GM12878 (cell line): ENCODE data around the gene PSMD14. TPM values are rescaled to one million over a fixed set of nuclear protein-coding genes. Genes with fewer than 3 reads are reported as not detected.
"Not testable (repeated sequence)": the region's sequence is repeated elsewhere in the genome, so short reads cannot be mapped to it uniquely, and the experiment has no call there.

Source experiments
- ATAC-seq: fragments of 200-7000 bp; cut with Tn5 transposase; 3 replicates; pipeline ENCODE4 v1.9.1; 2020; ENCODE audit warnings: mild to moderate bottlenecking, moderate library complexity
- BruUV-seq: library from RNA; stranded (reverse); fragments of 400-500 nt; replicated peaks from 2 replicates; lab custom pipeline; 2021; lab: Mats Ljungman, UMichigan
- CTCF ChIA-PET: fragments of 300-600 bp; sonication (Branson Sonifier 250); formaldehyde crosslinking; extraction: SDS; loops from one replicate; lab custom pipeline; 2021; ENCODE audit warnings: inconsistent platforms; lab: Yijun Ruan, JAX
- POLR2A ChIA-PET: fragments of 350-600 bp; formaldehyde crosslinking; extraction: SDS; loops from one replicate; lab custom pipeline; 2021; ENCODE audit warnings: inconsistent platforms; lab: Charles Lee
- RAD21 ChIA-PET: fragments of 300-600 bp; sonication (Branson Sonifier 250); formaldehyde crosslinking; loops from one replicate; lab custom pipeline; 2023; ENCODE audit warnings: antibody characterized with exemption; ENCODE audit not compliant: unreplicated experiment; lab: Charles Lee
- SMC1A ChIA-PET: fragments of 300-600 bp; sonication (Branson Sonifier 250); formaldehyde crosslinking; loops from one replicate; lab custom pipeline; 2023; ENCODE audit not compliant: unreplicated experiment, uncharacterized antibody; lab: Charles Lee
- DNase-seq: peaks from one replicate; pipeline ENCODE4 v3.0.0-alpha.2; 2011; ENCODE audit warnings: low read depth, low spot score
- FAIRE-seq: peaks from 3 replicates; lab custom pipeline; 2011; peaks lifted over from hg19 to GRCh38; lab: Jason Lieb, UNC
- H2AFZ ChIP-seq: 2 replicates; pipeline ENCODE4 v1.6.0; 2011; ENCODE audit warnings: low read depth, low read length, control low read depth; ENCODE audit not compliant: control insufficient read depth
- H3K27ac ChIP-seq: 2 replicates; pipeline ENCODE4 v1.5.1; 2011; ENCODE audit warnings: control low read depth; ENCODE audit not compliant: control insufficient read depth, insufficient read depth
- H3K27me3 ChIP-seq, 2 experiments: replicated peaks in 1 of 2; 2 replicates each; pipeline versions ENCODE4 v1.6.0 to v1.6.1; 2011; ENCODE audit warnings: low read length in 1 of 2; ENCODE audit not compliant: control insufficient read depth in 2 of 2, insufficient read depth in 2 of 2
- H3K36me3 ChIP-seq, 2 experiments: 2 replicates each; pipeline ENCODE4 v1.5.1; 2011; ENCODE audit warnings: low read length in 1 of 2; ENCODE audit not compliant: control insufficient read depth in 2 of 2, insufficient read depth in 2 of 2
- H3K4me1 ChIP-seq: 2 replicates; pipeline ENCODE4 v1.6.1; 2011; ENCODE audit warnings: mild to moderate bottlenecking, low read length, moderate library complexity, mixed read lengths; ENCODE audit not compliant: control insufficient read depth, insufficient read depth
- H3K4me2 ChIP-seq: 2 replicates; pipeline ENCODE4 v1.6.0; 2011; ENCODE audit warnings: control low read depth; ENCODE audit not compliant: control insufficient read depth, insufficient read depth
- H3K4me3 ChIP-seq: fragments of 200-600 bp; sonication (generic); 2 replicates; pipeline ENCODE4 v1.5.1; 2016
- H3K79me2 ChIP-seq: 2 replicates; pipeline ENCODE4 v1.6.0; 2011; ENCODE audit warnings: low read length; ENCODE audit not compliant: control insufficient read depth, insufficient read depth
- H3K9ac ChIP-seq: 2 replicates; pipeline ENCODE4 v1.8.0; 2011; ENCODE audit warnings: low read length, control low read depth, mixed read lengths; ENCODE audit not compliant: control insufficient read depth, insufficient read depth
- H3K9me3 ChIP-seq: replicated peaks from 3 replicates; pipeline ENCODE4 v1.5.1; 2011; ENCODE audit warnings: mild to moderate bottlenecking, low read length; ENCODE audit not compliant: control insufficient read depth, insufficient read depth
- H4K20me1 ChIP-seq: 2 replicates; pipeline ENCODE4 v1.6.0; 2011; ENCODE audit not compliant: control insufficient read depth, insufficient read depth
- WGBS: methylation state at CpG from one replicate; pipeline ENCODE4 v1.1.6; 2016; ENCODE audit warnings: low lambda C conversion rate; ENCODE audit not compliant: insufficient replicate concordance, insufficient coverage; ENCODE audit errors: missing lambda C conversion rate; 5-methylcytosine and 5-hydroxymethylcytosine counted together
- in situ Hi-C: fragments of 300-500 bp; cut with MboI; formaldehyde crosslinking; loops from 9 replicates; pipeline ENCODE4 v1.14.3; 2018; ENCODE audit warnings: mixed read lengths
- intact Hi-C: fragments of 100-400 bp; cut with micrococcal nuclease; formaldehyde crosslinking; loops from one replicate; pipeline ENCODE4 v1.14.2; 2022; ENCODE audit not compliant: unreplicated experiment
- polyA plus RNA-seq, 11 experiments: library from polyadenylated mRNA; depleted of rRNA in 4 of 11; unstranded in 6 of 11; stranded (reverse) in 5 of 11; fragments of >200 nt; fragmentation: Nextera tagmentation in 4 of 11; fragmentation: Illumina TruSeq in 1 of 11; extraction: Ambion mirVana in 4 of 11; extraction: Trizol in 1 of 11; gene quantifications; 1 replicate in 1 of 11; 2 replicates in 10 of 11; pipeline versions ENCODE4 v1.2.1 to v1.2.3, GENCODE V29; 2011 to 2016; ENCODE audit warnings: inconsistent platforms in 2 of 11, missing spikeins in 2 of 11, low read depth in 1 of 11
- total RNA-seq, 4 experiments: library from RNA; depleted of rRNA in 3 of 4; stranded (reverse); fragments of >200 nt in 3 of 4; fragmentation: Illumina TruSeq in 1 of 4; extraction: Trizol in 1 of 4; gene quantifications; 2 replicates each; pipeline versions ENCODE4 v1.2.1 to v1.2.3, GENCODE V29; 2013 to 2021

The PSMD14 gene
- total and polyA plus RNA-seq, 10 of the 15 experiments (the other 5 are each of a cell fraction or from before 2014, with no cell fraction given): 70.5 to 253 (median 127) TPM

GRCh38 chr2:161278564-161279229, 29.5 kb upstream of the PSMD14 start:
- H4K20me1 ChIP-seq, in situ Hi-C loops, RAD21 ChIA-PET, H3K4me1 ChIP-seq, SMC1A ChIA-PET, BruUV-seq, H3K36me3 ChIP-seq, H3K9me3 ChIP-seq, H3K4me3 ChIP-seq, H3K27me3 ChIP-seq, H3K79me2 ChIP-seq, H3K4me2 ChIP-seq, H2AFZ ChIP-seq, ATAC-seq, POLR2A ChIA-PET, H3K9ac ChIP-seq, H3K27ac ChIP-seq: not testable (repeated sequence)
- peak; percentile 28 for DNase-seq
- CTCF ChIA-PET: interaction anchor here (1.3 to 1.6 kb wide), 3 partner anchors 15 to 215 kb away, joined by 3 to 6 read pairs (median 5); no protein-coding TSS in a partner anchor
- intact Hi-C loops: loop anchor here (10.0 kb wide), 1 partner anchor 284 kb away; no protein-coding TSS in a partner anchor
- 35% methylated on average over 11 of the region's 11 CpGs for WGBS
- peak; percentile 69 for FAIRE-seq

DNA sequence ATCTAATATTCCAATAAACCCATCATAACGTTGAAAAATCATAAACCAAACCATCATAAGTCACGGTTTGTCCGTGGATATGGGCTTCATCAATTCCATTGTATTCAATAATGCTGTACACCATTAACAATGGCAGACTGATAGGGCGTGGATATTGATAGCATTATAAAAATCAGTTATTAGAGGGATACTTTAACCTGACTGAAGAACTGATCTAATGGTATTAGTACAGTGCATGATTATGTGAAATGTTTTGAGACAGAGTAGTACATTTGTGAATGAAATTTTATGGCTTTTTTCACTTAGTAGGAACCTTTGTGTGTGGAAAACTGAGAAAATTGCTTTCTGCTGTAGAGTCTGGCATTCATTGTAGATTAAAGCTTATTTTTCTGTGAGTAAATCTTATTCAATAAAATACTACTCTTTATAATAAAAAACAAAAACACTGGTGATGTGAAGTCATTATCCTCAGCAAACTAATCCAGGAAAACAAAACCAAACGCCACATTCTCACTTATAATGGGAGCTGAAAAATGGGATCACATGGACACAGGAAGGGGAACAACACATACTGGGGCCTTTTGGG, 28.9 kb upstream of the PSMD14 start:
- DNase-seq, BruUV-seq, H3K27ac ChIP-seq, FAIRE-seq, H3K9me3 ChIP-seq, H3K27me3 ChIP-seq, SMC1A ChIA-PET, H3K9ac ChIP-seq, POLR2A ChIA-PET, H3K4me2 ChIP-seq, H2AFZ ChIP-seq, H4K20me1 ChIP-seq, H3K4me1 ChIP-seq, in situ Hi-C loops, H3K79me2 ChIP-seq, ATAC-seq, H3K4me3 ChIP-seq, RAD21 ChIA-PET, H3K36me3 ChIP-seq: not testable (repeated sequence)
- intact Hi-C loops: loop anchor here (10.0 kb wide), 1 partner anchor 285 kb away; no protein-coding TSS in a partner anchor
- CTCF ChIA-PET: interaction anchor here (1.3 kb wide), 1 partner anchor 15 kb away, joined by 5 read pairs; no protein-coding TSS in a partner anchor
- 15% methylated on average over 5 of the region's 5 CpGs for WGBS
